GM12891 (cell line): ENCODE measurements around the gene MYOCD.

Experiments used
- PAX5 ChIP-seq: IDR thresholded peaks from 2 replicates; pipeline ENCODE4 v1.6.1; 2011; ENCODE audit warnings: low read length, moderate library complexity, mild to moderate bottlenecking; ENCODE audit not compliant: insufficient read depth, severe bottlenecking
- POLR2A ChIP-seq: IDR thresholded peaks from 2 replicates; pipeline ENCODE4 v1.6.1; 2011; ENCODE audit warnings: low read depth, low read length, control low read depth
- POLR2AphosphoS5 ChIP-seq: IDR thresholded peaks from 2 replicates; pipeline ENCODE4 v1.6.1; 2011; ENCODE audit warnings: low read depth, low read length, control low read depth
- POU2F2 ChIP-seq: IDR thresholded peaks from 2 replicates; pipeline ENCODE4 v1.6.1; 2011; ENCODE audit warnings: low read depth, mild to moderate bottlenecking, control low read depth, low read length, moderate library complexity

DNA sequence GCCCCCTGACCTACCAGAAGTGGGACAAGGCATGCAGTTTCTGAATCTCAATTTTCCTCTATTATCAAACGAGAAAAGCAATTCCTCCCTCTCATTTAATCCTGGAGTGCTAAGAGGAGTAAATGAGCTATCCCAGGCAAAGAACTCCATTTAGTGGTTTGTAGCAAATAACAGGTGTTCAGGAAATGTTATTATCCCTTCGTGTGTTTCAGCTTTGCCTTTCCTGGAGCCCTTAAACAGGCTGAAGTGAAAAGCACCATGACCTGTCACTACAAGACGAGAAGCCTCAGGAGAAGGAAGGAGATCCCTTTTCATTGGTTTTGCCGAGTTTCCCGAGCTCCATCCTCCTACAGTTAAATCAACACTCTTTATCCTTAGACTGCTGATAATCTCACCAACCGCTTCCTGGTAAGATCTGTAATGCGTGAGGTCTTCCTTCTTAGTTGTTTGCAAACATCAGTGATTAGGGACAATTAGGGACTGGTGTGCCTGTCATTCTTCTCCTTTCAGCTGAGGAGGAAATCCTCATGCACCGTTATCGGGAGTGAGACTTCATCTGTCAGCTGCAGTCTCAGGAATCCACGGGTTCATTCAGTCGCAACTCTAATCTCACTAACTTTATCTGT, 30.8 kb upstream of the MYOCD start:
- TF ChIP-seq POLR2AphosphoS5 (no peak), POLR2A (no peak), PAX5 (no peak), POU2F2 (no peak)
